Brain microvascular endothelial cell (primary cell): Measurements from ENCODE around the gene ZNF556.

Experiments
- DNase-seq: peaks from one replicate; pipeline ENCODE4 v3.0.0-alpha.2; 2020
- H3K27ac ChIP-seq: fragments of 250-450 bp; sonication (Bioruptor Pico); 2 replicates; pipeline ENCODE4 v1.5.1; 2020; ENCODE audit warnings: mild to moderate bottlenecking, moderate library complexity
- H3K27me3 ChIP-seq: fragments of 250-450 bp; sonication (Bioruptor Pico); replicated peaks from 2 replicates; pipeline ENCODE4 v1.5.1; 2020; ENCODE audit warnings: mild to moderate bottlenecking
- H3K36me3 ChIP-seq: fragments of 250-450 bp; sonication (Bioruptor Pico); replicated peaks from 2 replicates; pipeline ENCODE4 v1.5.1; 2020; ENCODE audit warnings: mild to moderate bottlenecking
- H3K4me3 ChIP-seq: 2 replicates; pipeline ENCODE4 v1.5.1; 2011; ENCODE audit warnings: low read depth, mild to moderate bottlenecking, control low read depth, low read length, moderate library complexity
- in situ Hi-C: cut with HindIII; loops from 2 replicates; pipeline ENCODE4 v1.10.0; 2017; ENCODE audit warnings: low sequenced_read_pairs, low pct_ligation_motif_present
- TF ChIP-seq, protein P1 (sequence below): IDR thresholded peaks from 2 replicates; pipeline ENCODE4 v1.5.1; 2011; ENCODE audit warnings: low read depth, mild to moderate bottlenecking, moderate library complexity, low read length, control low read depth, inconsistent platforms; ENCODE audit errors: missing control alignments

Gene ZNF556

DNA sequence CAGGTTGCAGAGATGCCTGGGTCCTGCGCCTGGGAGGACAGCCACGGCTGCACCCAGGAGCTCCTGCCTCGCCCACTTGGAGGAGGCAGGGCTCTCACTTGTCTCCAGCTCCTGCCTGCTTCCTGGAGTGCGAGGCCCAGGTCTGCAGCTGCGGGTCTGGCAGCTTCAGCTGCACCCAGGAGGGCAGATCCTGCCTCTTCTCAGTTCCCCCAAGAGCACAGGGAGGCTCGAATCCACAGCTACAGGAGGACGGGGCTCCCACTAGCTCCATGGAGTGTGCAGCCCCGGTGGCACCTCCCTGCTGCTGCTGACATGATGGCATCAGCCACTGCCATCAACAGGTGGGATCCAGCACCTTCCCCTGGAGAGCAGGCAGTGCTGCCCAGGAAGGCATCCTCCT, 43.0 kb upstream of the ZNF556 start:
- Histone ChIP-seq H3K27ac (no peak overlapping the region), H3K4me3 (no peak overlapping the region), H3K27me3 (no peaks in the 10 kb centered on the region), H3K36me3 (no peaks in the 10 kb centered on the region)
- no peak for DNase-seq
- in situ Hi-C loops = no loop called here
- TF ChIP-seq, protein P1, sequence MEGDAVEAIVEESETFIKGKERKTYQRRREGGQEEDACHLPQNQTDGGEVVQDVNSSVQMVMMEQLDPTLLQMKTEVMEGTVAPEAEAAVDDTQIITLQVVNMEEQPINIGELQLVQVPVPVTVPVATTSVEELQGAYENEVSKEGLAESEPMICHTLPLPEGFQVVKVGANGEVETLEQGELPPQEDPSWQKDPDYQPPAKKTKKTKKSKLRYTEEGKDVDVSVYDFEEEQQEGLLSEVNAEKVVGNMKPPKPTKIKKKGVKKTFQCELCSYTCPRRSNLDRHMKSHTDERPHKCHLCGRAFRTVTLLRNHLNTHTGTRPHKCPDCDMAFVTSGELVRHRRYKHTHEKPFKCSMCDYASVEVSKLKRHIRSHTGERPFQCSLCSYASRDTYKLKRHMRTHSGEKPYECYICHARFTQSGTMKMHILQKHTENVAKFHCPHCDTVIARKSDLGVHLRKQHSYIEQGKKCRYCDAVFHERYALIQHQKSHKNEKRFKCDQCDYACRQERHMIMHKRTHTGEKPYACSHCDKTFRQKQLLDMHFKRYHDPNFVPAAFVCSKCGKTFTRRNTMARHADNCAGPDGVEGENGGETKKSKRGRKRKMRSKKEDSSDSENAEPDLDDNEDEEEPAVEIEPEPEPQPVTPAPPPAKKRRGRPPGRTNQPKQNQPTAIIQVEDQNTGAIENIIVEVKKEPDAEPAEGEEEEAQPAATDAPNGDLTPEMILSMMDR = no peak

DNA sequence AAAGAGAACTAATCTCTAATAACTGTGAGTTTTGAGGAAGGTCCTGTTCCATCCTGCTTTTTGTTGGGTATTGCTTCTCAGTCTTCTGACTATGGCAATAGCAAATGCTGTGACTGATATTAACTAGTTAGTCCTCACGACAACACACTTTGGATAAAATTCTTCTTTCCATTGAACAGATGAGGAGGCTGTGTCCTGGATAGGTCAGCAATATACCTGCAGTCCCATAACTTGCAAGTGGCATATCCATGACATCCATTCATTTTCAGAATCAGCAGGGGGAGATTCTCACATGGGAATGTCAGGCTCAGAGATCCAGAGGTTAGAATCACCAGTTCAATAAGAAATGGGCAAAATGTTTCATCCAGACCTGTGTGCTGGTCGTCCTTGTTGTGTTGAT, 40.1 kb upstream of the ZNF556 start:
- DNase-seq = no peak
- Histone ChIP-seq H3K27ac (no peak overlapping the region), H3K36me3 (no peaks in the 10 kb centered on the region), H3K4me3 (no peak overlapping the region), H3K27me3 (no peaks in the 10 kb centered on the region)
- in situ Hi-C loops = no loop called here
- TF ChIP-seq, protein P1 = no peak

DNA sequence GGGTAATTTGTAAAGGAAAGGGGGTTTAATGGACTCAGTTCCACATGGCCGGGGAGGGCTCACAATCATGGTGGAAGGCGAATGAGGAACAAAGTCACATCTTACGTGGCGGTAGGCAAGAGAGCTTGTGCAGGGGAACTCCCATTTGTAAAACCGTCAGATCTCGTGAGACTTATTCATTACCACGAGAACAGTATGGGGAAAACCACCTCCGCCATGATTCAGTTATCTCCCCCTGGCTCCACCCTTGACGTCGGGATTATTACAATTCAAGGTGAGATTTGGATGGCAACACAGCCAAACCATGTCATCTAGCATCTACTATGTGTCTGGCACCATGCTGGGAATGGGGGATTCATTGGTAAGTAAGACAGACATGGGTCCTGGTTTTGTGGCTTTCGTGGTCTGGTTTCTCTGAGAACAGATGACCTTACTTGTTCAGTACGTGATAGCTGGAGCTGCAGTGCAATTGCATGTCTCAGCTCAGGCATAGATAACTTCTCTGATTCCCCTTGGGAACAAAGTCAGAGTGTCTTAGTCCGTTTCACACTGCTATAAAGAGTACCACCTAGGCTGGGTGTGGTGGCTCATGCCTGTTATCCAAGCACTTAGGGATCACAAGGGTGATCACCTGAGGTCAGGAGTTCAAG, 39.2 kb upstream of the ZNF556 start:
- Histone ChIP-seq H3K27me3 (no peaks in the 10 kb centered on the region), H3K4me3 (no peak overlapping the region), H3K27ac (no peak overlapping the region), H3K36me3 (no peaks in the 10 kb centered on the region)
- TF ChIP-seq, protein P1 = no peak
- in situ Hi-C loops = no loop called here
- no peak for DNase-seq

DNA sequence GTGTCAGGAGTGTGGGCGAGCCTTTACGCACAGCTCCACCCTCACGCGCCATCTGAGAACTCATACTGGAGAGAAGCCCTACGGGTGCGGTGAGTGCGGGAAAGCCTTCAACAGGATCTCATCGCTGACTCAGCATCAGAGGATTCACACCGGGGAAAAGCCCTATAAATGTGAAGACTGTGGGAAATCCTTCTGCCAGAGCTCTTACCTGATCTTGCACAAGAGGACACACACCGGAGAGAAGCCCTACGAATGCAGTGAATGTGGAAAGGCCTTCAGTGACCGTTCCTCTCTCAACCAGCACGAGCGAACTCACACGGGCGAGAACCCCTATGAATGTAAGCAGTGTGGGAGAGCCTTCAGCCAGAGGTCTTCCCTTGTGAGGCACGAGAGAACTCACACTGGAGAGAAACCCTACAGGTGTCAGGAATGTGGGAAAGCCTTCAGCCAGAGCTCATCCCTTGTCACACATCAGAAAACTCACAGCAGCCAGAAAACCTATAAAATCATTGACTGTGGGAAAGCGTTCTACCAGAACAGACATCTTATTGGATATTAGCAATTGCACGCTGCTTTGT, 32.8 kb upstream of the ZNF556 start:
- no peaks in the 10 kb centered on the region for H3K27me3 ChIP-seq
- no peak for DNase-seq
- no peak overlapping the region for H3K4me3 ChIP-seq
- in situ Hi-C loops = no loop called here
- H3K36me3 ChIP-seq = no peaks in the 10 kb centered on the region
- TF ChIP-seq, protein P1 = no peak
- no peak overlapping the region for H3K27ac ChIP-seq

DNA sequence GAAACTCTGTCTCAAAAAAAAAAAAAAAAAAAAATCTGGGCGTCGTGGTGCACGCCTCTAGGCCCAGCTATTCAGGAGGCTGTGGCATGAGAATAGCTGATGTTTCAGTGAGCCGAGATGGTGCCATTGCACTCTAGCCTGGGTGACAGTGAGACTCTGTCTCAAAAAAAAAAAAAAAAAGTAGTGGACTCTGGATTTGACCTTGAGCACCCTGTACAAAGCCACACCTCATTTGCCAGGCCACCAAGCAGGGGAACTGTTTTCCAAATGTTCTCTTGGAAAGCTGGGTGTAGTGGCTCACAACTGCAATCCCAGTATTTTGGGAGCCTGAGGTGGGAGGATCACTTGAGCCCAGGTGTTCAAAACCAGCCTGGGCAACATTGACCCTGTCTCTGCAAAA, 29.7 kb upstream of the ZNF556 start:
- H3K36me3 ChIP-seq = no peaks in the 10 kb centered on the region
- no peak overlapping the region for H3K27ac ChIP-seq
- in situ Hi-C loops = no loop called here
- DNase-seq = no peak
- H3K27me3 ChIP-seq = no peaks in the 10 kb centered on the region
- H3K4me3 ChIP-seq = no peak overlapping the region
- TF ChIP-seq, protein P1 = no peak
